Prostate gland (tissue), 2 donors: ENCODE results near the gene PON3.

Experiments
- CTCF ChIP-seq, 4 experiments: fragments of 200-600 bp in 2 of 4; fragments of 450-650 bp in 2 of 4; sonication (generic) in 2 of 4; IDR thresholded peaks; 1 replicate in 3 of 4; 2 replicates in 1 of 4; pipeline ENCODE4 v1.5.1; 2016 to 2019; ENCODE audit warnings: antibody characterized with exemption in 4 of 4, mild to moderate bottlenecking in 2 of 4, moderate library complexity in 2 of 4
- POLR2AphosphoS5 ChIP-seq: sonication (generic); formaldehyde crosslinking; IDR thresholded peaks from one replicate; pipeline ENCODE4 v1.6.1; 2017; ENCODE audit warnings: antibody characterized with exemption

GRCh38 chr7:95412075-95412474 is 15.9 kb upstream of the PON3 start:
- no peak for TF ChIP-seq CTCF (IDR thresholded peaks at IDR 0.05)
- TF ChIP-seq POLR2AphosphoS5: no peak
